MG63 (cell line): Measurements from ENCODE around the gene MYH10. TPM values are rescaled to one million over a fixed set of nuclear protein-coding genes. Genes with fewer than 3 reads are reported as not detected.

Source experiments
- DNase-seq: peaks from one replicate; pipeline ENCODE4 v3.0.0-alpha.2; 2020
- H3K27me3 ChIP-seq: fragments of 250-450 bp; sonication (Bioruptor Pico); 2 replicates; pipeline ENCODE4 v1.5.1; 2020; ENCODE audit warnings: mild to moderate bottlenecking, moderate library complexity
- H3K36me3 ChIP-seq: fragments of 250-450 bp; sonication (Bioruptor Pico); 2 replicates; pipeline ENCODE4 v1.5.1; 2020; ENCODE audit warnings: mild to moderate bottlenecking, moderate library complexity
- H3K4me3 ChIP-seq: fragments of 250-450 bp; sonication (Bioruptor Pico); 2 replicates; pipeline ENCODE4 v1.5.1; 2020; ENCODE audit warnings: mild to moderate bottlenecking, moderate library complexity
- H3K9me3 ChIP-seq: fragments of 250-450 bp; sonication (Bioruptor Pico); 2 replicates; pipeline ENCODE4 v1.5.1; 2020; ENCODE audit warnings: mild to moderate bottlenecking, moderate library complexity
- total RNA-seq: library from RNA; depleted of rRNA; stranded (reverse); fragments of >200 nt; shearing (Covaris generic); gene quantifications from 2 replicates; pipeline ENCODE4 v1.2.3, GENCODE V29; 2014; ENCODE audit warnings: low replicate concordance

MYH10 gene
- total RNA-seq, 1 experiment from 2014 or later = 24.3 TPM

DNA sequence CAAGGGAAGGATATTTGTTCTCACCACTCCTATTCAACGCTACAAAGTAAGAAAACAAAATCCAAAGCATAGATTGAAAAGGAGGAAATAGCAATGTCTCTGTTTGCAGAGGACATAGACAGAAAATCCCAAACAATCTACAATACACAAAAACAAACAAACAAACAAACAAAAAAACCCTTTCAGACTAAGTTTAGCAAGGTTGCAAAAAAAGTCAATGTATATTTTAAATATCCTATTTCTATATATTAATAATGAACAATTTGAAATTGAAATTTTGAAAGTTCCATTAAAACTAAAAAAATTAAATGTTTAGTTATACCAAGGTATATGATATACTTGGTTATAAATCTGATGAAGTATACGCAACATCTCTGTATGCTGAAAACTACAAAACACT is 37.2 kb downstream of the MYH10 start:
- no peak for DNase-seq
- peaks cover 2% of the 10 kb centered on the region; the same call in 1 of the 2 replicates for H3K36me3 ChIP-seq
- no peak overlapping the region for H3K4me3 ChIP-seq
- 0 out of 2 replicates have a peak, but pooled peaks cover 2% of the 10 kb centered on the region for H3K9me3 ChIP-seq
- H3K27me3 ChIP-seq = no peaks in the 10 kb centered on the region

DNA sequence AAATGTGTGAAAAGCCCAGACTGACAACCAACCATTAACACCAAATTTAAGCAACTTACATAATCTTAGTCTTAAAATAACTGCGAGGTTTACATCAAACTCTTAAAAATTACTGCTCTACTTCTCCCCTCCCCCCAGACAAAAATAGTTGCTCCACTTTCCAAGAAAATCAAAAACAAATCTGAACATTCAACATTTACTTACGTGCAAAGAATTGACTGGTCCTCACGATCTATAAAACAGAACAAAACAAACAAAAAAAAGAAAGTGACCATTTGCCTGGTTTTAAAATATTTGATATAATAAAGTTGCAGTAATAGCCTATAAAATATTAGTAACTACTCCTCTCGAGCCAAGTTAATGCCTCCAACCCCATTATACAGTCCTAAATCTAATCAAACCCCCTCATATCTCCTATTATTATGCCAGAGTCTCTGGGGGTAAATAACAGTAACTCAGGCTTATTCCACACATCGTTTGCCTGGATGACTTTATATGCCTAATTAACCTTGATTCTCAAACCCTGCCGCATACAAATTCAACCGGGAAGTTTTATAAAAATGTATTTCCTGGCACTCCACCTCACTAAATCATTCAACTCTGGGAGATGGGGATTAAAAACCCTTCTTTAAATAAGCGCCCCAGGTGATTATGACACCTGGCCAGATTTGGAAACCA is 41.5 kb downstream of the MYH10 start:
- peaks cover 2% of the 10 kb centered on the region; the same call in 1 of the 2 replicates for H3K36me3 ChIP-seq
- no peak for DNase-seq

DNA sequence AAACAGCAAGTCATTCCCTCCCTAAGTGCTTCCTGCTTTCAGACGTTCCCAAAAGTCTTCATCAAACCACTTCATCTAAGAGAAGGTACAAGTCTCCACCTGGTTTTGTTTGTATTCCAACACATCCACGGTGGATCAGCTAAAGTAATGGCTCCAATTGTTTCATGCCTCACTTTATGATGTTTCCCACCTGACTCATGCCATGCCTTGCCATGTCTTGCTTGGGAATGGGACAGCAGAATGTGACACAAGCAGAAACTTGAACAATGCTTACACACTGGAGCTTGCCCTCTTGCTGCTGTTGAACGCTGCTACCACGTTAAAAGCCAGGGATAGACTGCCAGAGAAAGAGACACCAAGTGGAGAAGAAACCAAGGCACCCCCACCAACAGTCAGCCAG is 43.8 kb downstream of the MYH10 start:
- no peak overlapping the region for H3K4me3 ChIP-seq
- peaks cover 2% of the 10 kb centered on the region; the same call in 1 of the 2 replicates for H3K36me3 ChIP-seq
- H3K27me3 ChIP-seq = no peaks in the 10 kb centered on the region
- H3K9me3 ChIP-seq = no peaks in the 10 kb centered on the region
- DNase-seq = no peak

More for the DNA sequence above, 41.5 kb downstream of the MYH10 start:
- Histone ChIP-seq H3K9me3 (0 out of 2 replicates have a peak, but pooled peaks cover 2% of the 10 kb centered on the region), H3K4me3 (no peak overlapping the region), H3K27me3 (no peaks in the 10 kb centered on the region)

DNA sequence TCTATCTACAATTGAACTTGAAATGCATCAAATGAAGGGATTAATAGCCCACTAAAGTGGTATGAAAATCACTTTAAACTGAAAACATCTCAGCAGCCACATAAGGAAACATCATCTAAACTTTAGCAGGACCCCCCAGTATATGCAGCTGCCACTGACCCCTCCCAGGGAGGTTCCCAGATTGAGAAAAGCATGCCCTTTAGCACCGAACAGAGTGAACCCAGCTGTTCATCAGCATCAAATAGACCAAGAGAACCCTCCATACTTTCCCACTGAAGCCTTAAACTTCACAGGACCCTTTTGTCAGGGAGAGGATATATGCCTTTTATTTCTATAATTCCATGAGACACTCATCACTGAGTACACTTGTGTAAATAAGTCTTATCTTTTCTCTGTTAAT is 44.6 kb downstream of the MYH10 start:
- no peak for DNase-seq
- H3K9me3 ChIP-seq = no peaks in the 10 kb centered on the region

DNA sequence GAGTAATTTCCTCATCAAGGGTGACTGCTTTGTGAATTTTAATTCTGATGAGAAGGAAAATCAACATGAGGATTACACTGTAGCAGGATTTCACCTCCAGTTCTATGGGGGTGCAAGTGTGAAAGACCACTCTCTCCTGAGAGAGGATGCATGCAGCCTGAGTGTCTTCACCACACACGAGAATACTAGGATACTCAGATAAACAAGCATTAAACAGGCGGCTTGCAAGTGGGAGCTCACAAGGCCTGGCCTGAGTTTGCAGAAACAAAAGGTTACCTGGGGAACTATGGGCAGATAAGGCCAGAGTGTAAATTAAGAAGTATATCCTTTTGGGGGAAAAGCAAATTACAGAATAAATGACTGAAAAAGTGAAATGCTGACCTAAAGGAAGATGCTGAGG is 46.6 kb downstream of the MYH10 start:
- H3K36me3 ChIP-seq = peaks cover 2% of the 10 kb centered on the region; the same call in 1 of the 2 replicates
- no peaks in the 10 kb centered on the region for H3K27me3 ChIP-seq
- DNase-seq = no peak
- H3K4me3 ChIP-seq = no peak overlapping the region
- H3K9me3 ChIP-seq = no peaks in the 10 kb centered on the region

More for the DNA sequence above, 44.6 kb downstream of the MYH10 start:
- H3K27me3 ChIP-seq = no peaks in the 10 kb centered on the region
- no peak overlapping the region for H3K4me3 ChIP-seq
- peaks cover 2% of the 10 kb centered on the region; the same call in 1 of the 2 replicates for H3K36me3 ChIP-seq

DNA sequence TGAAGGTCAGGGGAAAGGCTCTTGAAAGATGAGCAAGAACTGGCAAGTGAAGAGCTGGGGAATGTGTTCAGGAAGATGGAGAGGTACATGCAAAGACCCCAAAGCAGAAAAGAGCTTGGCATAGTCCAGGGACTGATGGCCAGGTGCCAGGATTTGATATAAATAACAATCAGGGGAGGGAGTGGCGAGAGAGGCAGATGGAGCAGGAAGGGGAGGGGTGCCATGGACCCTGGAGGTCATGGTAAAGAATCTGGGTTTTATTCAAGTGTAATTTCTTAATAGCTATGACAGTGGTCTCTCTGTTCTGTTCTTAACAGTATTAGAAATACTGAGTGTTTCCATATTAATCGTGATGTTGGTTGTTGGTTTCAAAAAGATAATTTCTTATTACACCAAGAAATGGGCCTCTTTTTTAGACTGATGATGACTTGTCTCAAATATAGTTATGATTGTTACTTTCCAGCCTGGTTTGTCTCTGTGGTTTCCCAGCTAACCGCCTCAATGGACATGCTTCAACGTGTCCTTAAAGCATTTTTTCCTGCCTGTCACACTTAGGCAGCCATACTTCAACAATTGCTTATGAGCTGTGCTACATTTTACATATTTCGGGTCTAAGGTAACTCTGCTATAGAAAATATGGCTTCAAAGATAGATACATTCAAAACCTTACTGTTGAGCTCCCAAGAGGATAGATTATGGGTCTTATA is 49.4 kb downstream of the MYH10 start:
- no peaks in the 10 kb centered on the region for H3K27me3 ChIP-seq
- no peaks in the 10 kb centered on the region for H3K36me3 ChIP-seq
- no peak for DNase-seq
- no peaks in the 10 kb centered on the region for H3K9me3 ChIP-seq
- H3K4me3 ChIP-seq = no peak overlapping the region

- no peaks in the 10 kb centered on the region for H3K36me3 ChIP-seq
- H3K9me3 ChIP-seq = no peaks in the 10 kb centered on the region
- no peaks in the 10 kb centered on the region for H3K27me3 ChIP-seq
- H3K4me3 ChIP-seq = no peak overlapping the region
- no peak for DNase-seq
These were observed 52.7 kb downstream of the MYH10 start for GRCh38 chr17:8577868-8578267.

DNA sequence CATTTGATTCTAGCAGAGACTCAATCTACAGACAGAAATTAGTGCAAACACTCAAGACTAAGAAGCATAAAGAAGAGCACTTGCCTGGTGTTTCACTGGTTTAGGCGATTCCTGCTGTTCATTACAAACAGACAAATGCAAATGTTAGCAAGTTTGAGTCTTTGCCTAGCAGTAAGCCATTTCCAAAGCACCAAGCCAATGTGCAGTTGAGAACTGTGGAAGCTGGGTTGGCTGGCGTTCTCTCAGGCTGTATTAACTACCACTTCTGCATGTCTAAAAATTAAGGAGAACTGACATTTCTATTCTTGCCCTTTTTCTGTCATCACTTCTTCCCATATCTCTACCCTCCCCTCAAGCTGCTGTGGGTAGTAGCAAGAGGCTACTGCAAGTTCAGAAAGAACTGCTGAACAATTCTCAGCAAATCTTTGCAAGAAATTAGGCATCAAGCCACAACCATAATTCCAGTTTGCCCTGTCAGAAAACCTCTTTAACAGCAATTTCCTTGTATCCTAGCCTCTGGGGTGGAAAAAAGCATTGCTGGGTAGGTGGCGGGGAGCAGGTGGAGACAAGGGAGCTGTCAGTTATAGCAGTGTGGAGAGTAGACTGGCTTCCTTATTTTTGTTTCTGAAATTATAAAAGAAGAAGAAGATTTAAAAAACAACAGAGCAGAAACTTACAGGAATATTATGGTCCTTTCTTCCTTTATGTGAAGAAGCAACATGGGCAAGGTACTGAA is 53.8 kb downstream of the MYH10 start:
- Histone ChIP-seq H3K9me3 (no peaks in the 10 kb centered on the region), H3K36me3 (no peaks in the 10 kb centered on the region), H3K27me3 (no peaks in the 10 kb centered on the region), H3K4me3 (no peak overlapping the region)
- DNase-seq = no peak

DNA sequence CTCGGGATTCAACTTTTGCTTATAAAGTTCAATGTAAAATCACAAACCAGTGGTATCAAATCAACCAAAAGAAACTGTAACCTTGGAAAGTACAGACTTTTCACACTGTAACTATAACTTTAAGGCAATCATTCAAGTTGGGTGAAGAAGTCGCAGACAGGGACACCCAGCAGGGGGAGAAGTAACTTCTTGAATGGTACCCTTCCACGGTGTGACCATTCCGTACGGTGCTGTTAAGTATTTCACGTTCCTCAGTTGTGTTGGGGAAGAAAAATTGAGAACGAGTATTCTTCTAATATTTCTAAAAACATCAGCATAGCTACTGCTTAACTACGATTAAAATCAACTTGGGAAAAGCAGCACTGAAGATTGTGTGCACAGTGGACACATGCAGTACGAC is 55.8 kb downstream of the MYH10 start:
- Histone ChIP-seq H3K9me3 (no peaks in the 10 kb centered on the region), H3K36me3 (no peaks in the 10 kb centered on the region), H3K27me3 (no peaks in the 10 kb centered on the region), H3K4me3 (no peak overlapping the region)
- DNase-seq = no peak

DNA sequence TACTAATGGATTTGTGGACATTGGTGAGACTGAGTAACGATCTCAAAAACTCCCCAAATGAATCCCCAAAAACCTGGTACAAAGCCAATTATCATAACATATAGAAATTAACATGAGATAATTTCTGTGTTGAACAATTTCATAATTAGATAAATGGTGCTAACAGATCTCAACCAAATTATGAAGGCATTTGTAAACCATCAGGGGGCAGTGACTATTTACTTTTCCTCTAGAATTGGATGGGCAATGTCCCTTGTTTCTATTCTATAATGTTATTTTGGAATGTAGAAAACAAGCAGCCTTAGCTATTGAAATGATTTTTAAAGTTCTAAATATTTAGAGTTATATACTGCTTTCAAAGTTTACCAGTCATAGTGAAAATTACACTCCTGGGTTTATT is 57.8 kb downstream of the MYH10 start:
- no peak for DNase-seq
- no peaks in the 10 kb centered on the region for H3K36me3 ChIP-seq
- no peaks in the 10 kb centered on the region for H3K9me3 ChIP-seq
- no peak overlapping the region for H3K4me3 ChIP-seq
- H3K27me3 ChIP-seq = no peaks in the 10 kb centered on the region

GRCh38 chr17:8563981-8564602 is 66.4 kb downstream of the MYH10 start:
- no peak for DNase-seq
- Histone ChIP-seq H3K36me3 (no peaks in the 10 kb centered on the region), H3K4me3 (no peak overlapping the region), H3K9me3 (no peaks in the 10 kb centered on the region), H3K27me3 (no peaks in the 10 kb centered on the region)

GRCh38 chr17:8563024-8563776 is 67.3 kb downstream of the MYH10 start:
- no peaks in the 10 kb centered on the region for H3K27me3 ChIP-seq
- H3K9me3 ChIP-seq = no peaks in the 10 kb centered on the region
- DNase-seq = no peak
- no peaks in the 10 kb centered on the region for H3K36me3 ChIP-seq
- H3K4me3 ChIP-seq = no peak overlapping the region

DNA sequence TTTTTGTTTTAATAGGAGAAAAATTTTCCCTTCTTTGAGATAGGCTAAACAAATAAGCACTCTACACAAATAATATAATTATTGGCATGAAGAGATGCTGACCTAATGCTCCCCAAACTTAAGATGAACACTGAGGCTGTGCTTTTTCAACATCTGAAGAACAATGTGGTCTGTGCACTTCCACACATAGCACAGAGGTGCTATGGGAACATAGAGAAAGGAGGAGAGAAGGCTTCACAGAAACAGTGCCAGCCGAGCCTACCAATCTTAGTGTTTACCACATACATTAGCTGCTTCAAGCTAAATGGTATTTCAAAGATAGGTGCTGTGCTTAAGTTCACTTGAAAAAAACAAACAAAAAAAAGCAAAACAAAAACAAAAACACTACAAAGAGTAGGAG is 72.4 kb downstream of the MYH10 start:
- DNase-seq = no peak
- Histone ChIP-seq H3K9me3 (no peaks in the 10 kb centered on the region), H3K27me3 (no peaks in the 10 kb centered on the region), H3K4me3 (no peak overlapping the region), H3K36me3 (no peaks in the 10 kb centered on the region; the same call in 1 of the 2 replicates)

GRCh38 chr17:8557176-8557806 is 73.2 kb downstream of the MYH10 start:
- no peaks in the 10 kb centered on the region; the same call in none of the 2 replicates for H3K36me3 ChIP-seq

DNA sequence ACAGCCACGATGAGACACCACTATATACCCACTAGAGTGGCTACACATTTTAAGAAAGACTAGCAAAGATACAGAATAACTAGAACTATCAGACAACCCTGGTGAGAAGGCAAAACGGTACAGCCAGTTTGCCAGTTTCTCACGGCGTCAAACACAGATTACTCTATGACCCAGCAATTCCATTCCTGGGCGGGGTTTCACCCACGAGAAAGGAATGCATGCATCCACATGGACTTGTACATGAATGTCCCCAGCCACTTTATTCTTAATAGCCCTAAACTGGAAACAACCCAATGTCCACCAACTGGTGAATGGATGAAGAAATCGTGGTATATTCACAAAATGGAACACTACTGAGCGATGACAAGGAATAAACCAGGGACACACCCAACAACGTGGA is 74.5 kb downstream of the MYH10 start:
- peak; percentile 22 for DNase-seq
- H3K4me3 ChIP-seq = no peak overlapping the region
- H3K36me3 ChIP-seq = peaks cover 3% of the 10 kb centered on the region
- H3K9me3 ChIP-seq = no peaks in the 10 kb centered on the region
- H3K27me3 ChIP-seq = no peaks in the 10 kb centered on the region

More at GRCh38 chr17:8557176-8557806, 73.2 kb downstream of the MYH10 start:
- H3K4me3 ChIP-seq = no peak overlapping the region
- no peaks in the 10 kb centered on the region for H3K27me3 ChIP-seq
- no peak for DNase-seq
- no peaks in the 10 kb centered on the region for H3K9me3 ChIP-seq

DNA sequence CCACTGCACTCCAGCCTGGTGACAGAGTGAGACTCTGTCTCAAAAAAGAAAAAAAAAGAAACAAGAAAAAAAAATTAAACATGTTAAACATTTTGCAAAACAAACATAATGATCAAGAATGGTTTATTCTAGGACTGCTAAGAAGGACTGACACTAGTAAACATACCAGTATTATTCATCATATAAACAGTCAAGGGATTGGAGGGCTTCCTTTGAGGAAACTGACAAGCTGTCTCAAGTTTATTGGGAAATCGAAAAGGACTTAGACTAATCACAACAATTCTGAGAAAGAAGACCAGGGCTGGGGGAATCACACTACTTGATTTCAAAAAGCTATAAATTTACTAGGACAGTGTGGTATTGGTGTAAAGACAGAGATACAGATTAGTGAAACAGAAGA is 75.5 kb downstream of the MYH10 start:
- no peak for DNase-seq
- no peaks in the 10 kb centered on the region for H3K27me3 ChIP-seq

More for the DNA sequence above, 75.5 kb downstream of the MYH10 start:
- no peaks in the 10 kb centered on the region for H3K9me3 ChIP-seq
- H3K36me3 ChIP-seq = peaks cover 3% of the 10 kb centered on the region
- H3K4me3 ChIP-seq = no peak overlapping the region
